GM18505 (cell line): Measurements from ENCODE around the gene TIMM17A.
"Not testable (repeated sequence)": the region's sequence is repeated elsewhere in the genome, so short reads cannot be mapped to it uniquely, and the experiment has no call there.

Experiments used
- ATAC-seq: cut with Tn5 transposase; IDR thresholded peaks from one replicate; pipeline ENCODE4 v1.9.1; 2021; ENCODE audit not compliant: unreplicated experiment
- POLR2A ChIP-seq: IDR thresholded peaks from 4 replicates; pipeline ENCODE4 v1.6.1; 2011; ENCODE audit warnings: borderline replicate concordance; ENCODE audit not compliant: insufficient read depth, insufficient read length; ENCODE audit errors: extremely low read depth

The TIMM17A gene

DNA sequence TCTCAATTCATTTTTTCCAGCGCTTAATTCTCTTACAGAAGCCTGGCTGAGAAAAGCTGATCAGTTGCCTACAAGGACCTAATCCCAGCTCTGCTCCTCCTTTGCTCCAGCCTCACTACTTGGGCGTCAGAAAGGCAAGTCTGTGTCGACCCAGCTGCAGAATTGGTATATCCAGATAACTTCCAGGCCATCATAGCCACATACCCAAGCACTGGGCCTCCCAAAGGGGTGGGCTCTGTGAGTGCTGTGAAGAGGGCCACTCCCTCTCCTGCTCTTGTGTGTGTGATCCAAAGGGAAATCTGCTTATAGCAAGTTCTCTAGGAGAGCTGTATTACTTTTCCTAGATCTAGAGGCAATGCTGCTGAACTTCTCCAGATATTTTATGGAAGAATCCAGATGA, 27.0 kb upstream of the TIMM17A start:
- ATAC-seq, result no peak
- TF ChIP-seq POLR2A, result no peak

DNA sequence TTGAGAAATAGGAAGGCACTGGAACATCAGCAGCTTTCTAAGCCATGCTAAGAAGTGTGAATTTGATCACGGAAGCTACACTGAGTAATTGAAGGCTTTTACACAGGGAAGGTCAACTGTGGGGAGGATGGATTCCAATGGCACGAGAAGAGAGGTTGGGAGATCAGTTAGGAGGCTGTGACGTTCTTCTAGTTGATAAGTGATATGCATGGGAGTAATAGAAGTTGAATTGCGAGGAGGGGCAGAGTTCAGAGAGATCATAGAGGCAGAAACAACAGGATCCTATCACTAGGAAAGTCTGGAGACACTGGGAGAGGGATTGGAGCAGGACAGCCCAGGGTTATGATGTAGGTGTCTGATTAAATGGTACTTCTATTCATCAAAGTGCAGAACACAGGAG, 25.2 kb upstream of the TIMM17A start:
- no peak for ATAC-seq
- no peak for TF ChIP-seq POLR2A

DNA sequence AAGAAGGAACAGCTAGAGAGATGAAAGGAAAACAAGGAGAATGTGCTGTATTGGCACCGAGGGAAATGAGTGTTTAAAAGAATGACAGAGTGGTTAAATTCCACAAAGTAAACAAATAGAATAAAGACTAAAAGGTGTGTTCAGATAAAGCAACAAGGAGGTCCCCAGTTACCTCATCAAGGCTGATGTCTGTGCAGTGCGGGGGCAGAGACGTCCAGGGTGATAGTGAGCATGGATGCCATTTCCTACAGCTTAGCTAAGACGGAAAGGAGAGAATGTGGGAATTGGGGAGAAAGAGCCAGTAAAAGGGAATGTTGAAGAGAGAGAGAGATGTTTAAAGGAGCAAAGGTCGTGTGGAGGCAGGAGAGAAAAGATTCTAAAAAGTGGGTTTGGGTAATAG, 24.5 kb upstream of the TIMM17A start:
- no peak for ATAC-seq
- TF ChIP-seq POLR2A, result no peak

DNA sequence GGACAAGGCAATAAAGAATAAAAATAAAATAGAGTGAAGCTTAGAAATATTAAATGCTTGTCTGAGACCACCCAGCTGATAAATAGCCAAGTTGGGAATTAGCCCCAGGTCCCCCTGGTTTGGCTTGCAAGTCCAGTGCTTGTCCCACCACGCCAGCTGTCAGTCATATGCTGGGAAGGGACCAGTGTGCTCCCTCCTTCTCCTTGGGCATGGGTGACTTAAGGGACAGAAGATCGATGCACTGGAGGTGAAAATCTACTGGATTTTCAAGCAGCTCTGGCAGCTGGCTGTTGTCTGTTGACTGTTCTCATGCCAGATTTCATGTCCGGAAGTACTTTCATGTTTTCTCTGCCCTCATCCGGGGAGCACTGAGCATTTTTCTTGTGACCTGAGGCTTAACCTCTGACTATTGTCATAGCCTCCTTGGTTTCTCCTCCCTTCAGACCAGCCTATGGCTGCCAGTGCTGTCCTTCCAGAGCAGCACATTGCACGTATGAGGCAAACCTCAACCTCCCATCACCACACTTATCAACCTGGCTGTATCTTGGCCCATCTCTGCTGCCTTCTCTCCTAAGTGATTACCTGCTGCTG, 21.4 kb upstream of the TIMM17A start:
- no peak for ATAC-seq
- TF ChIP-seq POLR2A, result no peak

DNA sequence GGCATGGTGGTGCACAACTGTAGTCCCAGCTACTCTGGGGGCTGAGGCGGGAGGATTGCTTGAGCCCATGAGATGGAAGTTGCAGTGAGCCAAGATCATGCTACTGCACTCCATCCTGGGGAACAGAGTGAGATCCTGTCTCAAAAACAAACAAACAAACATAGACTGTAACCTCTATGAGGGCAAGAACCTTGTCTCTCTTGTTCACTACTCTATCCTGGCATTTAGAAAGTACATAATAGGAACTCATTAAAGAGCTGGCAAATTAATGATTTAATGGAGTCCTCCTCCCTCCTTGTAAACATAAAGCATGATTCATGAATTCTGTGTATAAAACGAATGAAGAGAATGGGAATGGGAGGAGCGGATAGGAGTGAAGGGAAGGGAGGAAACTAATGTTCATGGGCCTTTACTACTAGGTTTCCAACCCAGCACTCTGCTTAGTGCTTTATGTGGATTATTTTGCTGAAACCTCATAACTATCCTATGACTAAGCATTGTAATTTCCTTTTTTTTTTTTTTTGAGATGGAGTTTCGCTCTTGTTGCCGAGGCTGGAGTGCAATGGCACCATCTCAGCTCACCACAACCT, 17.6 kb upstream of the TIMM17A start:
- no peak for ATAC-seq
- no peak for TF ChIP-seq POLR2A

DNA sequence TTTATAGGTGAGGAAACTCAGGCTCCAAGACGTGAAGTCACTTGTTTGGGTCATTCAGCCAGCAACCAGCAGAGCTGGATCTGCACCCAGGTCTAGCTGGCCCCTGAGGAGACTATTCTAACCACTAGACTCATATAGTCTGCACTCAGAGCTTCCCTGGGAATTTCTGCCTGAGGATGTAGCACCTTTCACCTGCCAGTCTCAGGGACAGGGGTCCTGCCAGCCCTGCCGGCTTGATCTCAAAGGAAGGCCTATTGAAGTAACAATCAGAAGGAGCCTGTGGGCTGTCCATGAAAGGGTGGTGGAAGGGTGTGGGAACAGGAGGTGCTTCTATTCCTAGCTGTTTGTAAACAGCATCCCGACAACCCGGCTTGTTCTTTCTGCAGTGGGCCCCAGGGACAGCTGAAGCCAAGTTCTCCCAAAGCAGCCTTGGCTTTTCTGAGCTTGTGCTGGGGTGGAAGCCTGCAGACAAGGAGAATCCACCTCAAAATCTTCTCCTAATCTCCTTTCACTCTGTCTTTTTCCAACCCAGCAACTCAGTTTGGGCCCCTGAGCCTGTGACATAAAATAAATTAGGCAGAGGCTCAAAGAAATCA, 16.8 kb upstream of the TIMM17A start:
- ATAC-seq, result no peak
- no peak for TF ChIP-seq POLR2A

DNA sequence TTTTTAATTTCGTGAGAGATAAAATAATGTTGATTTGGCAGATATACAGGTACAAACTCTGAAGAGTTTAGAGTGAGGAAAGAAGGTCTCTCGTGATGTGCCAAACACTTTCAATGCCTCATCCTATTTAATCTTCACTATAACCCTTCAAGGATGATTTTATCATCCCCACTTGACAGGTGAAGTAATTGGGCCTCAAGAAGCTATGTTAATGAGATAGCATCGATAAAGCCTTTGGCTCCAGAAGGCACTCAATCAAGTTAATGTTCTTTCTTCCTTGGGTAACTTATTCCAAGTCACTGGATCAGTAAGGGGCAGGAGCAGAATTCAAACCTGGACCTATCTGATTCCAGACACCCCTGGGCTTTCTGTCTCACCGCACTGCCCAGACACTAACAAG, 16.2 kb upstream of the TIMM17A start:
- no peak for TF ChIP-seq POLR2A
- no peak for ATAC-seq

DNA sequence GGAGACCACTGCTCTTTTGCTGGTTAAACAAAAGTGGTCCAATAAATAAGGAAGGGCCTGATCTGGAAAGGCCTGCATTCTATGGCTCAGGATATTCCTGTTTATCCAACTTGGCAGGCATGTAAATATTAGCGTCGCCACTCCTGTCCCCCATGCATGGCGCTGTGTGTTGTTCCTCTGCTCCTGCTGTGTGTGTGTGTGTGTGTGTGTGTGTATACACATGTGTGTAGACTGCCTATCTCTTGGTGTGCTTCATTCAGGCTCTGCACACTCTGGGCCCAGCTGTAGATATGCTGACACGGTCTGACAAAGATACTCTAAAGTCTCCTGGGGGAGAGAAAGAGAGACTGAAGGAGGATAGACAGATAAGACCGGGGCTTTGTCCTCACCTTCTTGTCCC, 15.7 kb upstream of the TIMM17A start:
- no peak for ATAC-seq
- TF ChIP-seq POLR2A, result no peak

DNA sequence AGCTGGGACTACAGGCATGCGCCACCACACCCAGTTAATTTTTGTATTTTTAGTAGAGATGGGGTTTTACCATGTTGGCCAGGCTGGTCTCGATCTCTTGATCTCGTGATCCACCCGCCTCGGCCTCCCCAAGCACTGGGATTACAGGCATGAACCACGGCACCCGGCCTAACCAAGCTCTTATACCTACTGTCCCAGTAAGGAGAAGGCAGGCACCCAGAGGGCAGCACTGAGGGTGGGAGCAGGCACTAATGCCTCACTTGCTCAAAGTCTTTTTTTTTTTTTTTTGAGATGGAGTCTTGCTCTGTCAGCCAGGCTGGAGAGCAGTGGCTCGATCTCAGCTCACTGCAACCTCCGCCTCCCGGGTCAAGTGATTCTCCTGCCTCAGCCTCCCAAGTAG, 15.0 kb upstream of the TIMM17A start:
- ATAC-seq, result not testable (repeated sequence)

DNA sequence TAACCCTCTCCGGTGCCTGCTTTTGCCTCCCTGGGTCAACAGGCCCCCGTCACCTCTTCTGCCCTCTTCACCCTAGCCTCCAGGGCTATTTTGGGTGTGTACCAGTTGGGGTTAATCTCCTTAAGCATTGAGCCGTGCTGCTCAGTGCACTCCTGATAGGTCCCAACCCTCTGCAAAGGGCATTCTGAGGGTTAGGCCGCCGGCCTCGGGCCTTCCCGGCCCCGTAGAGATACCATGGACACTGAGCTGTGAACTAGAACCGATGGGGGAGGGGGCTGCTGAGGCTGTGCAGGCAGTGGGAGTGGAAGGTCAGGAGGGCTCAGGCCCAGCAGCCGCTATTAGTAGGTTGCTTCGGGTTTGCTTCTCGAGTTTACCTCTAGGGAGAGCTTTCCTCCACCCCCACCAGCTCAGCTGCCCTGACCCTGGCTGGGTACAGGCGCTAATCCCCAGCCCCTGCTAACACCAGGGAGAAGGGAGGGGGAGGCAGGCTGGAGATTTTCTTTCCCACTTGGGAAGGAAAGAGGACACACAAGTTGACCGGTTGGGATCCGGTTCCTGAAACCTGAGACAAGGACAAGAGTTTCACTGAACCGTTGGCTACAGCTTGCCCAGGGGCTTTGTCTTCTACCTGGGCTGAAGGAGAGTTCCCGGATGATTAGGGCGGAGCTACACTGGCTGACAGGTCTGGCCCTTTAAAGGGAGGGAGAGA, 13.7 kb upstream of the TIMM17A start:
- ATAC-seq, result no peak
- TF ChIP-seq POLR2A, result no peak

DNA sequence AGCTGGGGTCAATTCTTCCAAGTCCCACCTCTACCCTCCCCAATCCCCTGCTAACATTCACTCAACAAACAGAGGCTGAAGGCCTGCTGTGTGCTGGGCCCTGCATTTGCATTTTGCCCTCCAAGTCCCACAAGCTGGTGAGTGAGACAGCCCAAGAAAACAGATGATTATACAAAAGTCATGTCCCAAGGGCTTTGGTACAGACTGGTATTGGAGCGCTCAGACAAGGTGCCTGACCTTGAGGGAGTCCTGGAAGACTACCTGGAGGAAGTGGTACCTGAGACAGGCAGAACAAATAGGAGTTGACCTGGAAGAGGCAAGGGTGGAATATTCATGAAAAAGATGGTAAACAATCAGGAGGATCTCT, 13.2 kb upstream of the TIMM17A start:
- ATAC-seq, result no peak
- TF ChIP-seq POLR2A, result no peak

DNA sequence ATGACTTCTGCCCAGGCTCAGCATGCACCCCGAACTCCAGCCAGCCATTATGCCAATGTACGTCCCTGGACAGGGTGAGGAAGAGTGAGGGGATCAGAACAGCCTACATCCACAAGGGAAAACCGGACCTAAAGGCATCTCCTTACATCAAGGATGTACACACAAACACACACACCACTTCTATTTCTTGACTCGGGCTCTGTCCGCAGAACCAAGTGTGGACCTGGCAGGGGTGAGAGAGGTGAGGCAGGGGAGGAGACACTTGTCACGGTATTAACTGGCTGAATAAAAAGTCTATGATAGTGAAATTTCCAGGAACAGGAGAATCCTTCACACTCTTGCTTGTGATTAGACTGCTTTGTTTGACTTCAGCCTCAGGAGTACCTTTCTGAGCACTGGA, 11.3 kb upstream of the TIMM17A start:
- no peak for ATAC-seq
- no peak for TF ChIP-seq POLR2A

DNA sequence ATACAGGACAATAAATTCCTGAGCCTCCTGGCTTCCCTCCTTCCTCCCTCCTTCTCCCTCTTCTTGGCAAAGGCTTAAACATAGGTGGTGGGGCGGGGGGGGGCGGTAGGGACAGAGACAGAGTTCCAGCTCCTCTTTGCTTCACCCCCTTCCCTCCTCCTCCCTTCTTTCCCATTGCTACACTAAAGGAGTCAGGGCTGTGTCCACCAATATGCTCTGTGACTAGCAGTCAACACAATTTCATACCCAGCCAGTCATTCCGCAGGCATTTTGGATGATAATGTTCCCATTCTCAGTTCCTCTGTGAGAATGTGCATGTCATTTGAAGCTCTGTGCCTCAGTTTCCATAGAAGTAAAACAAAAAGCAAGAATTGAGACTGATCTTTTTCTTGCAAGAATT, 10.7 kb upstream of the TIMM17A start:
- no peak for ATAC-seq

DNA sequence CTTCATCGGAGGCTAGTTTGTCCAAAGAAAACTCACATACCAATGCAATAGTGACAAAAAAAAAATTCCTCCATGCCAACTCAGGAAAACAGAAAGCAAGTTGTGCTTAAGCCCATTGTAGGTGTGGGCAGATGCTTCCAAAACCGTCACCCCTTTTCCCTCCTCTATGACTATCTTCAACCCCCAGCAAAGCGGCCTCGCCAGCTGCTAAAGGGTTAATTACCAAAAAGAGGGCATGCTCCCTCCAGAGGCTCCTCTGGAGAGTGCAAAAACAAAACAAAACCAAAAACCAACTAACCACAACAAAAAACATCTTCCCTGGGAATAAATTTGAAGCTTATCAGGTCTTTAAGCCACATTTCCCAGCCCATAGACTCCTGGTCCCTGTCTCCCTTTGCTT, 10.1 kb upstream of the TIMM17A start:
- no peak for ATAC-seq
- no peak for TF ChIP-seq POLR2A

More for the DNA sequence above, 10.7 kb upstream of the TIMM17A start:
- TF ChIP-seq POLR2A, result no peak
